GM18508 (cell line): ENCODE measurements around the gene RAMP1.

Experiments used
- ATAC-seq: cut with Tn5 transposase; IDR thresholded peaks from one replicate; pipeline ENCODE4 v1.9.1; 2021; ENCODE audit warnings: moderate number of reproducible peaks; ENCODE audit not compliant: insufficient read depth, unreplicated experiment

RAMP1 gene

DNA sequence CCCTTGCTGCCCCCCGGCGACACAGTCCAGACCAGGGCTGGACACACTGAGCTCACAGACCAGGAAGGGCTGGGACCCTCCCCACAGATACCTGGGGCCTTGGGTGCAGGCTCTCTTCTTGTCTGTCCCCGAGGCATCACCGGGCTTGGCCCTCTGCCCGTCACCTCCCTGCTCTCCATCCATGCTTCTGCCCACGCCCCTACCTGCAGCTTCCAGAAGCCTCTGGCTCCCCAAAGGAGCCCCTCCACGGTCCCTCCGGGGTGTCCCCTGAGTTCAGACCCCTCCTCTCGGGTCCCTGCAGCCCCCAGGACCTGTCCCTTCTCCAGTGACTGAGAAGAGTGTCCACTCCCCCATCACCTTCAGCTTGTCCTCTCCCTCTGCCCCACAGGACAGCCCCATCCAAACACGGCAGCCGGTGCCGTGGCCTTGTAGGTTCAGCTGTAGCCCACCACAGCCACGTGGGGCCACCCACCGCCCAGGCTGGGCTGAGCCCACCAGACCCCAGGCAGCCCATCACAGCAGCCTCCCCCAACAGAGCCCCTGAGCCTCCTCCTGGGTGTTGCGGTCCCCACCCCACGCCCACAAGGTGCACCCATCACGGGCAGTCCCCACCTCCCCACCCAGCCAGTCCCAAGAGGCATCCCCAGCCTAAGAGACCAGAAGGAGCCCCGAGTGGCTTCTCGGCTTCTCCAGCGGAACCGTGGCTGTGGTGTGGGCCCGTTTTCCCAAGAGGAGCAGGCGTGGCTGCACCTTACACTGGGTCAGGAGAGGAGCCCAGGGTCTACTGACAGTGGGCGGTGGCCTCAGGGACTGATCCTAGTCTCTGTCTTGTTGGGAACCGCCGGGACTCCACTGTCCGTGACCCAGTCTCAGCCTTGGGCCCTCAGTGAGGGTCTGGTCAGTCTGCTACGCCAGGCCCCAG lies 53.1 kb downstream of the RAMP1 start:
- no peak for ATAC-seq

DNA sequence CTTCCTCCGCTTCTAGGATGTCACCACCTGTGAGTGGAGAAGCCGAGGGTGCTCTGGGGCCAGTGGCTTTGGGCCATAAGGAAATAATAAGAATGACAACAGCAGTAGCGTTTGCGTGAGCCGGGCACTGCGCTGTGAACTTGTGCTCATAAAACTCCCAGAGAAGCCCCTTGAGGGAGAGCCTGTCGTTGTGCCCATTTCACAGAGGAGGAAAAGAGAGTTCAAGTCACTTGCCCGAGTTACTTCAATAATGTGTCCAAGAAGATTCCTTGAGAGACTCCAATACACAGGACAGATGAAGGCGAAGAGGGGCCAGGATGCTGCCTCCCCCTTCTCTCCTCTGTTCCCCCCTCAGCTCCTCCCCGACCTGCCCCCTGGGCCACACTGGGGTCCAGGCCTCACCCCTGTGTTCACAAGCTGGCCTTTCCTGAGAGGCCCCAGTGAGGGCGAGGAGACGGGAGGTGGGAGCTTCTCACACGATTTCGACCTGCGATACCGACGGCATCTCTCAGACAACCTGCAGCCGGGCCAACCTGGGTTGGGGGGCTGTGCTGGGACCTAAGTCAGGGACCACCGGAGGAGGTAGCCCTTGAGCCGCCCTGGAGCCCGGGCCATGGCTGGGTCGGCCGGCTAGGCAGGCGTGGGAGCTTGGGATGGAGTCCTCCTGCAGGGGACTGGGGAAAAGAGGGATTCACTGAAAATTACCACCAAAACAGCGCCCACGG lies 53.9 kb downstream of the RAMP1 start:
- no peak for ATAC-seq

DNA sequence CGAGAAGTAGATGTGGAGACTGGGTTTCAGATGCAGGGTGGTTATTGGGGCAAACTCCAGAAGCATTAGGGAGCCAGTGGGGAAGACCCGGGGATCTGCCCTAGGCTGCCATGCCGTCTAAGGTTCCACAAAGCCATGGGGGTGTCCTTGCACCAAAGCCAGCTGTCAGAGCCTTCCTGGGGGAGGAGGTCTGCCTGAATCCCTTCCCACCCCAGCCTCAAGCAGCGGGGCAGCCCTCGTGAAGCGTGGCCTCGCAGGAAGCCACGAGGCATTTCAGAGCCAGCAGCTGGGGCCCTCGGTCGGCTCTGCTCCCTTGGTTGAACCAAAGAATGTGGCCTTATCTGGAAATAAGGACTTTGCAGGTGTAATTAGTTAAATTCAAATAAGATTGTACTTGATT lies 56.2 kb downstream of the RAMP1 start:
- no peak for ATAC-seq

DNA sequence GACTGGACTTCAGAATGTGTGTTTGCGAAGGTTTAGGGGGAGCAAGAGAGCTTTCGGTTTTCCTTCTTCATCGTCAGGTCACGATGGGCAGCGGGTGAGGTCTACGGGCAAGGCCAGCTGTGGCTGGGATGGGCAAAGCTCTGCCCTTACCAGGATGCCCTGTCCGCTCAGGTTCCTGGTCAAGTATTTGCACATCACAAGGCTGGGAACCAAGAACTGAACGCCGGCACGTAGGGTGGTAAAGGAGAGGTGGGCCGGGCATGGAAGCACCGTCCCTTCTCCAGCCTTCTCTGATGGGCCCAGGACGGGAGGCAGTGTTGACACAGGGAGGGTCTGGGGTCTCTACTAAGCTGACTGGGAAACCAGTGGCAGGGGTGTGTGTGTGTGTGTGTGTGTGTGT lies 56.9 kb downstream of the RAMP1 start:
- ATAC-seq, result no peak

DNA sequence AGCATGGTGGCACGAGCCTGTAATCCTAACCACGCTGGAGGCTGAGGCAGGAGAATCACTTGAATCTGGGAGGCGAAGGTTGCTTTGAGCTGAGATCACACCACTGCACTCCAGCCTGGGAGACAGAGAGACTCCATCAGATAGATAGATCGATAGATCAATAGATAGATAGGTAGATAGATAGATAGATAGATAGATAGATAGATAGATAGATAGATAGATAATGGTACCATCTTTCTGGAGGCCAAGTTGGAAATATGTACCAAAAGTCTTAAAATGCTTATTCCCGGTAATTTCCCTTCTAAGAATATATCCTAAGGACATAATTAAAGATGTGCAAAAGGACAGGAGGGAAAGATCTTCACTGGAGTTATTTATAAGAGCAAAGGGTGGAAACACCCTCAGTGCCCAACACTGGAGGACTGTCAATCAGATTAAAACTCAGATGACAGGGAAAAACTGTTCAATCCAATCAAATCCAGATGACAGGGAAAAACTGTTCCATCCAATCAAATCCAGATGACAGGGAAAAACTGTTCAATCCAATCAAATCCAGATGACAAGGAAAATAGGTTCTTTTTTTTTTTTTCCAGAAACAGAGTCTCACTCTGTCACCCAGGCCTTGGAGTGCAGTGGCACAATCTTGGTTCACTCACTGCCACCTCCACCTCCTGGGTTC lies 58.4 kb downstream of the RAMP1 start:
- no peak for ATAC-seq

DNA sequence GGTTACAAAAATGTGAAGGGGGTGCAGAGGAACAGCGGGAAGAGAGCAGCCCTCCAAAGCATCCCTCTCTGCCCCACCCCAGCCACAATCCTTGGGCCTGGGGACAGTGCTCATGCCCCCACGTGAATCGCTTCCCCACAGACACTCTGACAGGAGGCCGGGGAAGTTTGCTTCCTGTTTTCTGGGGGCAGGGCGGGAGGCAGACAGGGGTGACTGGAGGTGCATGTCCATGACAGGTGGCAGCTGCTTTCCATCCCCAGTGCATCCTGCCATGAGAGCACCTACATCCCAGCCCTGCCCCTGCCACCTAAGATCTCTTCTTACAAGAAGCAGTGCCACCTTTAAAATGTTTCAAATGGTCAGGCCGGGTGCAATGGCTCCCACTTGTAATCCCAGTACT lies 60.2 kb downstream of the RAMP1 start:
- ATAC-seq, result no peak

DNA sequence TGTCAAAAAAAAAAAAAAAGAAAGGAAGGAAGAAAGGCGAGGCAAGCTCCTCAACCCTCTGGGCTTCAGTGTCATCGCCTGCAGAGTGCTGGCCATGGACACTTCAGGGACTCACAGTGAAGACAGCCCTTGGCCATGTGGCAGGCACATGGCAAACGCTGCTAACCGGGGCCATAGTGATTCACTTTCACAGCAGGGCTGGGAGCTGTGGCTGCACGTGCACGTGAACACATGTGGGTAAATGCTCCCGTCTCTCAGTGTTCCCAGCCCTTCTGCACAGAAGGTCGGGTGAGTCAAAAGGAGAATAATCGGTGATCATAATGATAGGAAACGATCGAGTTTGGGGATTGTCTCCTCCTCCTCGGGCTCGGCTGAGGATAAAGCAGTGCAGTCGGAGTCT lies 61.2 kb downstream of the RAMP1 start:
- ATAC-seq, result no peak

DNA sequence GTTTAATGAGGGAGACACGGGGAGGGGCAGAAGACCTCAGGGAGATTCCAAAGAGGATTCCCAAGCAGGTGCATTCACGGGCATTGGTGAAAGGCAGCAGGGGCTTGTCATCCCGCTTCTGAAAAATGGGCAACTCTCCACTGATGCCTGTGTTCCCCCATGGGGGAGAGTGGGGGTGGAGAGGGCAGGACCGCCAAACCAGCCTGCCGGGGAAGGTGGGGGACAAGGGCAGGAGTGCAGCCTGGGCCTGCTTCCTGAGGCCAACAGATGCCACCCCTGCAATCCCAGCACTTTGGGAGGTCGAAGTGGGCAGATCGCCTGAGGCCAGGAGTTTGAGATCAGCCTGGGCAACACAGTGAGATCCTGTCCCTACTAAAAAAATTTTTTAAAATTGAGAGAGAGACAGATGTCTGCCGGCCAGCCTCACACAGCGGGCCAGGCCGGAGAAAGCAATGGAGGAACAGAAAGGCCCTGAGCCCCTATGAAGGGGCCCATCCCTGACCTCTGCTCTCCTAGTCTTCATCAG lies 62.6 kb downstream of the RAMP1 start:
- ATAC-seq, result no peak

DNA sequence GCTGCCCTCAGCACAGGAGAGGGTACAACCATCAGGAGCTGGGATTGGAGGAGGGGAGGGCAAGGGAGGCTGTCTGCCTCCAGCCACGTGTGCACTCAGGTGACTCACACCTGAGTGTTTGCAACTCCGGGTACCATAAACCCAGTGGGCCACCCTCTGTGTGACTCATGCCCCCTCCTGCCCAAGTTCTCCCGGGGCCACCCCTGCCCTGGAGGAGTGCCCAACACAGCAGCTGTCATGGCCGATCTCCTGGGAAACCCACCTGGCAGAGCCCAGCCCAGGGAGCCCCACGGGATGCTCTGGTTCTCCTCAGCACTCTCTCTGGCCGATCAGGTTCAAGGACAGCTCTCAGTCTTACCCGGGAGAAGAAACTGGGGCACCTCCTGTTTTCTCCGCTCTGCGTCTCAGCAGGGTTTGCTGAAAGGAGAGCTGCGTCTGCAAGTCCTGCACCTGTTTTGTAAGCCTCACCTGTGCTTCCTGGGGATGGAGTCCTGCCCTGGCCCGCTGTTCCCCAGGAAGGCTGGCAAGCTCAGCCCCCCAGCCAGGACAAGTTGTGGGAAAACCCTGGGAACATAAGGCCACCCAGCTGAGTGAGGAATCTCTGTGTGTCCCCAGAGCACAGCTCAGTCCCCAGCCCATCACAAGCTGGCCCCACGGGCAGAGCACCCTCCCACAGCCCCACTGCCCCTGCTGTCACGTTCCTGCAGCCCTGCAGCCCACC lies 63.4 kb downstream of the RAMP1 start:
- ATAC-seq, result no peak

DNA sequence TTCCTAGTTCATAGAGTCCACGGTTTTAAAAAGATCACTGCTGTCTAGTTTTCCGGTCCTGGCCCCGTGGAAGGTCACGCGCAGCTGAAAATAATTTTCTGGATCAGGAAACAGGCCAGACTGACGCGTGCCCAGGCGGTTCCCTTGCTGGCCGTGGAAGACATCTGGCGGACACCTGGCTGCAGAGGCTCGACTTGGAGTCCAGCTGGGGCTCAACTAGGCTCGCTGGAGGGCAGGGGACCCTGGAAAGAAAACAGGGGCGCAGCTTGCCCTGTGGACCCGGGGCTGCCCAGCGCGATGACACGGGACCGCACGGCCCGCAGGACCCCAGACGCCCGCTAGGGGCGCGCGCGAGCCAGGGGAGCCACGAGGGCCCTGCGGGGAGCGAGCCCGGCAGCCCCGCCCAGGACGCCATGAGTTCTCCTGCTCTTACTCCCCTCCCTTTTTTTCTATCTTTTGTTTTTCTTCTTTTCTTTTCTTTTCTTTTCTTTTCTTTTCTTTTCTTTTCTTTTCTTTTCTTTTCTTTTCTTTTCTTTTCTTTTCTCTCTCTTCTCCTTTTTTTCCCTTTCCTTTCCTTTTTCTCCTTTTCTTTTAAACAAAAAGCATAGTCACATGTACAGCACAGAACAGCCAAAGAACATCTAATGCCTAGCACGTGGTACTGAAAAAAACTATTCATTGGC lies 64.2 kb downstream of the RAMP1 start:
- no peak for ATAC-seq

DNA sequence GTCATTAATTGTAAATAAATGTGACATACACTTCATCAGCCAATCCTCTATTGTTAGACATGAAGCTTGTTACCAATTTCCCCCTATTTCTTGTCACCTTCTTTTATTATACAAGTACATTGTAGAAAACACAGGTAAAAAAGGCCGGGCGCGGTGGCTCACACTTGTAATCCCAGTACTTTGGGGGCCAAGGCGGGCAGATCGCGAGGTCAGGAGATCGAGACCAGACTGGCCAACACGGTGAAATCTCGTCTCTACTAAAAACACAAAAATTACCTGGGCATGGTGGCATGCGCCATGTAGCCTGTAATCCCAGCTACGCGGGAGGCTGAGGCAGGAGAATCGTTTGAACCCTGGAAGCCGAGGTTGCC lies 64.7 kb downstream of the RAMP1 start:
- no peak for ATAC-seq

DNA sequence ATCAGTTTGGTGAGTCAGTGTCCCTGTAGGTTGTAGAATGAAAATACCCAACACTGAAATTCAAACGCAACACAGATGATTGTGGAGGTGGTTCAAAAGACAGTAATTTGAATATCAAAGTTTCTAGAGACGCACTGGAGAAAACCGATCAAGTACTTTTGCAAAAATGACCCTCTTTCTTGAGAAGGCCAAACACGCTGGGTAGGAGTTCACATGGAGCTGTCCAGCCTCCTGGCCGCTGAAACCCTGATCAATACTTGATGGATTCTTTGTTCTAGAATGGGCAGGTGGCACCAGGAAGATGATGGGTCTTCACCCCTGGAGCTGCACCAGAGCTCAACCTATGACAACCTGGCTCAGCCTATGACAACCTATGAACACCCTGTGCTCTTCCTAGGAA lies 67.7 kb downstream of the RAMP1 start:
- ATAC-seq, result no peak

DNA sequence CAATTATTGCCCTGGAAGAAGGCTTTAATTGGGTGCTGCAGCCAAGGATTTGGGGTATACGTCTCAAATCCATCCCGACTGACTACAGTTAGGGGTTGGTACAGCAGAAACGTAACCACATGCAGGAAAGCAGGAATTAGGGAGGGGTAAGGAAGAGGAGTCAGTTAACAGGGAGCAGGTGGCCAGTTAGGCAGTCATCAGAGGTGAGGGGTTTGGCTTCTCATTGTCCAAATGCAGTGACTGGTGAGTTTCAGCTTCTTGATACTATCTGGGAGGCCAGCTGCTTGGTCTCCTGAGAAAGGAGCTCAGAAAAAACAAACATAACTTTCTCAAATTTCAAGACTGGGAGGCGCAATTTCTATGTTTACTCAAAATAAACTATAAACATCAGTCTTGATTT lies 68.6 kb downstream of the RAMP1 start:
- no peak for ATAC-seq

DNA sequence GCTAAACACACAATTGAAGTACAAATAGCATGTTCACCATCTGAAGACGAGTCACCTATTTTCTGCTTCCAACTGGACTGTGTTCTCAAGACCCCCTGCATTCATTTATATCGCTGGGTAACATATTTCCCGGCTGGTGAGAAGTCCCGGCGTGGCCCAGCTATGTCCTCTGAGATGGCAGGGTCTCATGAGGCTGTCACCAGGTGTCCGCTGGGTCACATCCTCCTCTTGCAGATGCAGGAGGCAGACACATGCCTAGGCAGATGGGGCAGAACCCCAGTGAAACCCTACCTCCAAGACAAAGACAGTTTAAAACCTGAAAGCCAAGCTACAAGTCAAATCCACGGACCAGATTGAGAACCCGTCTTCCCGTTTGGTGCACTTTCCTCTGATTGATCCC lies 70.6 kb downstream of the RAMP1 start:
- no peak for ATAC-seq

DNA sequence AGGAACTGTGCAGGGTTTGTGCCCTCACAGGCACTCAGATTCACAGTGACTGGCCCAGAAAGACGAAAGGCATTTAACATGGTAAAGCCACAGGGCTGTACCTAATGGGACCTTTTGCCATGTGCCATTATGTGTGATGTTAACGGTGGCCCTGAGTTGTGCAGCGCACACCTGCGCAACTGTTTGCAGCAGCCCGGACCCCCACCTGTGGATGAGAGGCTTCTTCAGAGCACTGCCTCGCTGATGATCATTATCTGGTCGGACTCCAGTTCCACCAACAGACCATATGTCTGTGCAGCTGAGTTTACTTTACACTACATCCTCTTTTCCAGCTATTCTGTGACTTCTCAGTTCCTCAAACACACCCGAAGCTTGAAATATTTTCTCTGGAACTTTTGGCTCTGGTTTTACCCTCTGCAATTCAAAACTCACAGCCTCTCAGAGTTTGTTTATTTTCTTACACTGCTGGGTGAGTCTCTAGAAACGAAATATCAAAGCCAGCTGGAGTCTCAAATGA lies 71.8 kb downstream of the RAMP1 start:
- no peak for ATAC-seq

DNA sequence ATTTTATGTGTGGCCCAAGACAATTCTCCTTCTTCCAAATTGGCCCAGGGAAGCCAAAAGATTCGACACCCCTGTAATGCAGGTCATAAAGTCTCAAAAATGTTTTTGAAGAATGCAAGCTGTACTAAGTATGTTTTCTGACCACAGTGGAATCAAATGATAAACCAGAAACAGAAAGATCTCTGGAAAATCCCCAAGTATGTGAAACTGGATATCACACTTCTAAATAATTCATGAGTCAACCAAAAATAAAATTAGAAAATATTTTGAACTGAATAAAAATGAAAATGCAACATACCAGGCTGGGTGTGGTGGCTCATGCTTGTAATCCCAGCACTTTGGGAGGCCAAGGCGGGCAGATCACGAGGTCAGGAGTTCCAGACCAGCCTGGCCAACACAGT lies 73.3 kb downstream of the RAMP1 start:
- no peak for ATAC-seq

DNA sequence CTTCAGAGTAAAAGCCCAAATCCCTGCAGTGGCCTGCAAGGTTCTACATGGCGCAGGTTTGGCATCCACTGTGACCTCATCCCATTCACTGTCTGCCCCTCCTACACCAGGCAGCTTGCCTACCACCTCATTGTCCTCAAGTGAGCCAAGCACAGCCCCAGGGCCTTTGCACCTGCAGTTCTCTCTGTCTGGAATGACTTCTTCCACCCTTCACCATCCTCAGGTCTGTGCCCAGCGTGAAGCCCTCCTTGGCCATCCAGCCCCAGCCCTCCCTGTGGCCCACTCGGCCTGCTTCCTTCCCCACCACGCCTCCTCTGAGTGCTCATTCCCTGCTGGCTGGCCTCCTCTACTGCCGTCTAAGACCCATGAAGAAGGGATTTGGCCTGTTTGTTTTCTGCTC lies 74.8 kb downstream of the RAMP1 start:
- no peak for ATAC-seq

DNA sequence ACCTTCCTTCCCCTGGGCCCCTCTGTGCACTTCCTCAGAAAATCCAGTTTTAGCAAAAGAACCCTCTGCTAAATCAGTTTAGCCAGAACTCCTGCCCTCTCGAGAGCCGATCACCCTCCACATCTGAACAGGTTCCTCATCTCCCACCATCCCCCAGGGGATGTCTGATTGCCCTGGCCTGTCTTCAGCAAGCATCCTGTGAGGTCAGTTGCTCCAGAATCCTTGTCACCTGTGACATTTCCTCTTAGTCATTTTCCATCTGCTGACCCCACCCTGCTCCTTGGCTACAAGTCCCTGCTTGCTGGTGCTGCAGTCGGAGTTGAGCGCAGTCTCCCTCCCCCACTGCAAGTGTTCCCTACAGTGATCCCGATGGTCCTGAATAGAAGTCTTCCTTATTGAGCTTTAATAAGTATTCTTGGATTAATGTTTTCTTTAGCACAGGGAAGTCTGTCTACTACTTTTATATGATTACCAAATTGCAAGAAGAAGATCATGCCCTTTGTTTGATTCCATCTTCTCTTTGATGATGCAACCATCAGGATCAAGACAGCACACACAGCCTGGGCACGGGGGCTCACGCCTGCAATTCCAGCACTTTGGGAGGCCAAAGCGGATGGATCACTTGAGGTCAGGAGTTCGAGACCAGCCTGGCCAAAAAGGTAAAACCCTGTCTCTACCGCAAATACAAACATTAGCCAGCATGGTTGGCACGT lies 76.5 kb downstream of the RAMP1 start:
- no peak for ATAC-seq

DNA sequence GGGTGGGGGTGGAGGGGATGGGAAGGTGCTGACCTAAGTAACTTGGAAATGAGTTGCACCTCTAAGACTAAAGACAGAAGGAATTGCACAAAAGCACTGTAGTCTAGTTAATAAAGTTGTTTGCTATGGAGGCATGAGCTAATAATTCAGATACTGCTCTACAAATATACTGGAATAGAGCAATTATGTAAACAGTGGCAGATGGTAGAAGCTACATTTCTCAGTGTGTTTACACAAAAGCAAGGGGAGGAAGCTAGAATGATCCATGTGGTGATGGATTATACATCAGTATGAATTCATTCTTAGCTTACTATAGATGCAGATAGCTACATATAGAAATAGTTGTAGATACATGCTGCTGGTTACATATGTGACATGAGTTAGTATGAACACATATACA lies 79.8 kb downstream of the RAMP1 start:
- no peak for ATAC-seq
